H1 (cell line): ENCODE measurements around the gene MS4A3.
"Not testable (repeated sequence)": the region's sequence is repeated elsewhere in the genome, so short reads cannot be mapped to it uniquely, and the experiment has no call there.

Source experiments
- CBX5 ChIP-seq: fragments of 300-800, 300-1000 bp; sonication (generic); IDR thresholded peaks from 2 replicates; pipeline ENCODE4 v1.7.1; 2016; ENCODE audit warnings: antibody characterized with exemption, low read length, low read depth
- CHD2 ChIP-seq: IDR thresholded peaks from 2 replicates; pipeline ENCODE4 v1.6.1; 2012; ENCODE audit warnings: low read length, improper control_type of control experiment
- NRF1 ChIP-seq: IDR thresholded peaks from 2 replicates; pipeline ENCODE4 v1.6.1; 2011; ENCODE audit warnings: mild to moderate bottlenecking, low read depth, low read length, improper control_type of control experiment
- POLR2A ChIP-seq, 2 experiments: IDR thresholded peaks; 1 replicate in 1 of 2; 2 replicates in 1 of 2; pipeline ENCODE4 v1.6.1; 2011; ENCODE audit warnings: low read depth in 2 of 2, low read length in 2 of 2, mild to moderate bottlenecking in 2 of 2; ENCODE audit errors: control extremely low read depth in 1 of 2
- SRF ChIP-seq: IDR thresholded peaks from 2 replicates; pipeline ENCODE4 v1.6.1; 2011; ENCODE audit warnings: mild to moderate bottlenecking, low read depth, low read length, moderate library complexity
- TAF7 ChIP-seq: optimal IDR thresholded peaks from 2 replicates; pipeline ENCODE3; 2011; ENCODE audit warnings: low read depth, mild to moderate bottlenecking, inconsistent platforms, low read length, moderate library complexity, borderline replicate concordance
- TF ChIP-seq, protein P1 (sequence below): IDR thresholded peaks from 2 replicates; pipeline ENCODE4 v1.6.1; 2012; ENCODE audit warnings: inconsistent platforms

DNA sequence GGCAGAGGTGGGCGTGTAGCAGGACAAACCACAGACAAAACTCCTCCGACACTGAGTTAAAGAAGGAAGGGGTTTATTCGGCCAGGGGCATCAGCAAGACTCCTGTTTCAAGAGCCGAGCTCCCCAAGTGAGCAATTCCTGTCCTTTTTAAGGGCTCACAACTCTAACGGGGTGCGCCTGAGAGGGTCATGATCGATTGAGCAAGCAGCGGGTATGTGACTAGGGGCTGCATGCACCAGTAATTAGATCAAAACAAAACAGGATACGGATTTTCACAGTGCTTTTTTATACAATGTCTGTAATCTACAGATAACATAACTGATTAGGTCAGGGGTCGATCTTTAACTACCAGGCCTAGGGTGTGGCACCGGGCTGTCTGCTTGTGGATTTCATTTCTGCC lies 44.9 kb downstream of the MS4A3 start:
- not testable (repeated sequence) for TF ChIP-seq CBX5; CHD2; NRF1; POLR2A (IDR thresholded peaks at IDR 0.05; ENCODE audit: control extremely low read depth in 1 of 2, low read depth in 2 of 2, low read length in 2 of 2); SRF; TAF7
- TF ChIP-seq, protein P1, sequence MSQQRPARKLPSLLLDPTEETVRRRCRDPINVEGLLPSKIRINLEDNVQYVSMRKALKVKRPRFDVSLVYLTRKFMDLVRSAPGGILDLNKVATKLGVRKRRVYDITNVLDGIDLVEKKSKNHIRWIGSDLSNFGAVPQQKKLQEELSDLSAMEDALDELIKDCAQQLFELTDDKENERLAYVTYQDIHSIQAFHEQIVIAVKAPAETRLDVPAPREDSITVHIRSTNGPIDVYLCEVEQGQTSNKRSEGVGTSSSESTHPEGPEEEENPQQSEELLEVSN, result not testable (repeated sequence)
